Measurements from ENCODE around the gene STX18.

Gene STX18

DNA sequence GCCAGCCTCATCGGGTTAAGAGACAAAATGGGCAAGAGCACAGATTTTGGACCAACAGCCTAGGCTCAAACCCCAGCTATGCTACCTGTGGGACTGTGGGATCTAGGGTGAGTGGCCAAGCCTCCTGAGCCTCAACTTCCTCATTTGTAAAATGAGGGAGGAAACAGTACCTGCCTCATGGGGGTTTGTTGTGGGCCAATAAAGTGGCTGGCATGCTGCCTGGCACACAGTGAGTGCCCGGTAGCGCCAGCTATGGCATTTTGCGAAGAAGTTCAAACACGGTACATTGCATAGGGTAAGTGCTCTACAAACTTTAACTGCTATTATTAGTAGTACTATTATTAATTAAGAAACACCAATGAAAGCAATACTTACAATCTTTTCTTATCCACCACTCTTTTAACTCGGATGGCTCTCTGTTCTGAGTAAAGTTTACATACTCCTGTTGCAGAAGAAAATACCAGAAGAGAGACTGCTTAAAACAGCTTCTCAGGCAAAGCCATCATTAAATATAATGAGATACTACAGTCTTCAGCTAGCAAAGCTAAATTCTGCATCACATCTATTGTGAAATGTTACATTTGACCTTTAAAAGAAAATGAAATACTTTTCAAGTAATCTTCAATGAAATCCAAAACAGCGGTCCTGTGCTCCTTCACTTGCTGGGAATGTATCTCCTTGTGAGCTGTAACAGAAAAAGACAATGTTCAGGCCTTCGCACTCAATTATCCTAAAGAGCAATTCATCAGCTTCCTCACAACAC is 84.9 kb downstream of the STX18 start:
- in situ Hi-C loops (cut with HindIII; ENCODE audit: low sequenced_read_pairs), result no loop called here

DNA sequence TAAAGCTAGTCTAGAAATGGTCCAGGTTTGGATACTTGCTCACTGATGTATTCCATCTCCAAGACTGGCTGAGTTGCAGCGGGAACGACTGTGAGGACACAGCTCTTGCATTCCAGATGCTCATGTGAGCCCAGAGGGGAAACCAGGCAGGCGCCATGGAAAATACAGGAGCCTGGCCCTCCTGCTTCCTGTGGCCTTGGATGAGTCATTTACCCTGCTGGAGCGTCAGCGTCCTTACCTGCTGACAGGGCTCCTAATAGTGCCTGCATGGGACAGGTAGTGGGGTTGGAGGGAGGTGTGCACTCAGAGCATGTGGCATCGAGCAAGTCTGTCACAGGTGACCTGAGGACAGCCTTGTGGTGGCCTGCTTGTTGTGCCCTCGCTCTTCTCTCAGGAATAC is 85.5 kb downstream of the STX18 start:
- TF ChIP-seq, protein P1, sequence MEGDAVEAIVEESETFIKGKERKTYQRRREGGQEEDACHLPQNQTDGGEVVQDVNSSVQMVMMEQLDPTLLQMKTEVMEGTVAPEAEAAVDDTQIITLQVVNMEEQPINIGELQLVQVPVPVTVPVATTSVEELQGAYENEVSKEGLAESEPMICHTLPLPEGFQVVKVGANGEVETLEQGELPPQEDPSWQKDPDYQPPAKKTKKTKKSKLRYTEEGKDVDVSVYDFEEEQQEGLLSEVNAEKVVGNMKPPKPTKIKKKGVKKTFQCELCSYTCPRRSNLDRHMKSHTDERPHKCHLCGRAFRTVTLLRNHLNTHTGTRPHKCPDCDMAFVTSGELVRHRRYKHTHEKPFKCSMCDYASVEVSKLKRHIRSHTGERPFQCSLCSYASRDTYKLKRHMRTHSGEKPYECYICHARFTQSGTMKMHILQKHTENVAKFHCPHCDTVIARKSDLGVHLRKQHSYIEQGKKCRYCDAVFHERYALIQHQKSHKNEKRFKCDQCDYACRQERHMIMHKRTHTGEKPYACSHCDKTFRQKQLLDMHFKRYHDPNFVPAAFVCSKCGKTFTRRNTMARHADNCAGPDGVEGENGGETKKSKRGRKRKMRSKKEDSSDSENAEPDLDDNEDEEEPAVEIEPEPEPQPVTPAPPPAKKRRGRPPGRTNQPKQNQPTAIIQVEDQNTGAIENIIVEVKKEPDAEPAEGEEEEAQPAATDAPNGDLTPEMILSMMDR (IDR thresholded peaks at IDR 0.05; ENCODE audit: low read depth, low read length), result no peak
- DNase-seq (ENCODE audit: low read depth, low spot score), result no peak
- in situ Hi-C loops (cut with HindIII; ENCODE audit: low sequenced_read_pairs), result no loop called here
- no peak overlapping the region for H3K4me3 ChIP-seq (ENCODE audit: low read depth, low read length)

More for the DNA sequence above, 84.9 kb downstream of the STX18 start:
- no peak for DNase-seq (ENCODE audit: low read depth, low spot score)
- TF ChIP-seq, protein P1 (IDR thresholded peaks at IDR 0.05; ENCODE audit: low read depth, low read length), result no peak
- no peak overlapping the region for H3K4me3 ChIP-seq (ENCODE audit: low read depth, low read length)

DNA sequence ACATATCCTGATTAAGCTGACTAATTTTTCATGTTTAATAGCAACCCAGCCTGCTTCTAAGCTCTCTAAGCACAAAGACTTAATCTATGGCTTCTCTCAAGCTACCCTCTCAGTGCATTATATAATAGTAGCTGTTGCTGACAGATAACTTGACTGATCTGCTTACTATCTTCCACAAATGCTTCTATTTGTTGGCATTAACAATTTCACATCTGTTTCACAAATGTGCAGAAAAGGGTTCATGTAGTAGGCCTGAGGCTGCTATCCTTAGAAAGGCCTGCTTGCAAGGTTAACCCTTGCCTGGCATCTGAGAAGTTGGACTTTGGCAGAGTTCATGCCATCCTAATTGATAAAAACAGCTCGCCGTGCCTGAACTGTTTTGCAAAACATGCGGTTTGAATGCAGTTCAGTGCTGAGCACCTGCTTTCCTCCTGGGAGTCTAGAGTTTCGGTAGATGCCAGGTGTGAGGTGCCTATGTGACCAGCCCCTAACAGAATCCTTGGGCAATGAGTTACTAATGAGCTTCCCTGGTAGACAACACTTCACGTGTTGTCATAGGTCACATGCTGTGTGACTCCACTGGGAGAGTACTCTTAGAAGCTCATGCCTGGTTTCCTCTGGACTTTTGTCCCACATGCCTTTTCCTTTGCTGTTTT is 86.5 kb downstream of the STX18 start:
- in situ Hi-C loops (cut with HindIII; ENCODE audit: low sequenced_read_pairs), result no loop called here
- TF ChIP-seq, protein P1 (IDR thresholded peaks at IDR 0.05; ENCODE audit: low read depth, low read length), result no peak

DNA sequence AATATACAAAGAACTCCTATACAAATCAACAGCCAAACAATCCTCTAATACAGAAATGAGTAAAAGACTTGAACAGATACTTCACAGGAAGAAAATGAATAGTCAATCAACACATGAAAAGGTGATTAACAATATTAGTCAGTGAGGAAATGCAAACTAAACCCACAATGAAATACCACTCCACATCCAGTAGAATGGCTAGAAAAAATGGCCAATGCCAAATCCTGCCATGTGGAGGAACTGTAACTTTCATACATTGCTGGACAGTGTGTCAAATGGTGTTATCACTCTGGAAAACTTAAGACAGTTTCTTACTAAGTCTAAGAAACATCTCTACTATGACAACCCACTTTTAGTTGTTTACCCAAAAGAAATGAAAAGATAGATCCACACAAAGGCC is 95.4 kb downstream of the STX18 start:
- TF ChIP-seq, protein P1 (IDR thresholded peaks at IDR 0.05; ENCODE audit: low read depth, low read length), result no peak
- DNase-seq (ENCODE audit: low read depth, low spot score), result no peak
- in situ Hi-C loops (cut with HindIII; ENCODE audit: low sequenced_read_pairs), result no loop called here
- no peak overlapping the region for H3K4me3 ChIP-seq (ENCODE audit: low read depth, low read length)

More for the DNA sequence above, 86.5 kb downstream of the STX18 start:
- no peak overlapping the region for H3K4me3 ChIP-seq (ENCODE audit: low read depth, low read length)
- DNase-seq (ENCODE audit: low read depth, low spot score), result no peak

DNA sequence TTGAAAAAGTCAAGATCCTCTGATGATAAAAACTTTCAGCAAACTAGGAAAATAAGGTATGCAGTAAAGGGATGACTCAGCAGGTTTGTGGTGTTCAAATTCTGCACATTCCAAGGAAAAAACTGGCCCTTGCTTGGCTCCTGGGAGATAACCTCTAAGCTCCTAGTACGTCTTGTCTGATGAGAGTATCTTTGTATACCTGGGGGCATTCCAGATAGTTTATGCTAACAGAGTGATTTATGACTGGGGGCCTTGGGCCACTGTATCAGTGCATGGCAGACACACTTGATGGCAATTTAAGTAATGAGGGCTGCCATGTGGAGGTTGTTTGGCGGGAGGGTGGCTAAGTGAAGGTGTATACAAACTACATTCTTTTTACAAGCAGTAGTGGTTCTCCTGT is 98.0 kb downstream of the STX18 start:
- no peak overlapping the region for H3K4me3 ChIP-seq (ENCODE audit: low read depth, low read length)
- TF ChIP-seq, protein P1 (IDR thresholded peaks at IDR 0.05; ENCODE audit: low read depth, low read length), result no peak
- in situ Hi-C loops (cut with HindIII; ENCODE audit: low sequenced_read_pairs), result no loop called here
- peak; percentile 66 for DNase-seq (ENCODE audit: low read depth, low spot score)

DNA sequence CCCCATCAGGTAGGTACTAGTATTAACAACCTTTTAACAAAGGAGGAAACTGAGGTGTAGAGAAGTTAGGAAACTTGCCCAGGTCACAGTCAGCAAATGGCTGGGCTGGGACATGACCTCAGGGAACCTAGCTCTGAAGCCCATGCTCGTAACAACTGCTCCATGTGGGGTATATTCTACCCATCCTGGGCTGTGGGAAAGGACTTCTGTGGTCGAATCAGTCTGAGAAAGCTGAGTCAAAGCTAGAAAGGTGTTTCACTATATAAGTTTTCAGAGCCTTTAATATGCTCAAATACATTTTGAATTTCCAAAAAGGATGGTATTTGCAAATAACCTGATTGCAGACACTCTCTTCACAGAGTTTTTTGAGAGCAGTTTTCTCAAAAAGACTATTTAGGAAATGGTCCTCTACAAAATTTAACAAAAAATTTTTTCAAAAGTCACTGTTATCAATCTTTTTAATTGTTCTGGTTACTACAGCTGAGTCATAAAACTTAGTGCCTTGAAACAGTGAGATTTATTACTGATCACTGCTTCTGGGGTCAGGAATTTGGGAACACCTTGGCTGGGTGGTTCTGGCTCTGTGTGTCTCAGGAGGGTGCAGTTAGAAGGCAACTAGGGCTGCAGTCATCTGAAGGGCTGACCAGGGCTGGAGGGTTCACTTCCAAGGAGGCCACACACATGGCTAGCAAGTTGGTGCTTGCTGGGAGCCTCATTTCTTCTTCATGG is 101.4 kb downstream of the STX18 start:
- TF ChIP-seq, protein P1 (IDR thresholded peaks at IDR 0.05; ENCODE audit: low read depth, low read length), result no peak

More for the DNA sequence above, 101.4 kb downstream of the STX18 start:
- H3K4me3 ChIP-seq (ENCODE audit: low read depth, low read length), result no peak overlapping the region
- in situ Hi-C loops (cut with HindIII; ENCODE audit: low sequenced_read_pairs), result no loop called here
- DNase-seq (ENCODE audit: low read depth, low spot score), result no peak

All from astrocyte of the spinal cord (primary cell).